Panc1 (cell line): ENCODE measurements around the gene RYK. TPM values are rescaled to one million over a fixed set of nuclear protein-coding genes. Genes with fewer than 3 reads are reported as not detected.
A peak's percentile ranks its signal among the peaks of the same experiment; 100 is the strongest.

ENCODE experiments used
- ATAC-seq: fragments of 200-7000 bp; cut with Tn5 transposase; 2 replicates; pipeline ENCODE4 v1.9.1; 2020; ENCODE audit warnings: mild to moderate bottlenecking, moderate library complexity
- BruUV-seq: library from RNA; stranded (reverse); fragments of 400-500 nt; replicated peaks from 2 replicates; lab custom pipeline; 2021; lab: Mats Ljungman, UMichigan
- CTCF ChIA-PET: fragments of 300-600 bp; sonication (Branson Sonifier 250); formaldehyde crosslinking; loops from one replicate; lab custom pipeline; 2022; ENCODE audit warnings: antibody characterized with exemption; lab: Charles Lee
- POLR2A ChIA-PET: fragments of 300-600 bp; sonication (Branson Sonifier 250); formaldehyde crosslinking; loops from one replicate; lab custom pipeline; 2022; ENCODE audit warnings: antibody characterized with exemption; lab: Charles Lee
- DNase-seq: peaks from one replicate; pipeline ENCODE4 v3.0.0-alpha.2; 2010; ENCODE audit warnings: low read depth, low spot score
- H3K27ac ChIP-seq: 2 replicates; pipeline ENCODE4 v1.5.1; 2011; ENCODE audit warnings: mild to moderate bottlenecking, low read length, inconsistent platforms
- H3K27me3 ChIP-seq: fragments of 200-500 bp; sonication (Bioruptor generic); 2 replicates; pipeline ENCODE4 v1.6.0; 2014; ENCODE audit warnings: low read length, inconsistent platforms; ENCODE audit not compliant: control insufficient read depth, insufficient read depth
- H3K36me3 ChIP-seq: fragments of 200-500 bp; sonication (Bioruptor generic); 2 replicates; pipeline ENCODE4 v1.5.1; 2014; ENCODE audit warnings: inconsistent platforms, mild to moderate bottlenecking, low read length, moderate library complexity; ENCODE audit not compliant: control insufficient read depth, insufficient read depth
- H3K4me1 ChIP-seq: 2 replicates; pipeline ENCODE4 v1.5.1; 2011; ENCODE audit warnings: inconsistent platforms, mild to moderate bottlenecking, low read length, moderate library complexity; ENCODE audit not compliant: control insufficient read depth, insufficient read depth
- H3K4me3 ChIP-seq, 2 experiments: 2 replicates each; pipeline ENCODE4 v1.5.1; 2011 to 2012; ENCODE audit warnings: low read depth in 2 of 2, low read length in 2 of 2, mild to moderate bottlenecking in 2 of 2, inconsistent platforms in 1 of 2, moderate library complexity in 1 of 2
- H3K9me3 ChIP-seq: fragments of 200-500 bp; sonication (Bioruptor generic); 2 replicates; pipeline ENCODE4 v1.5.1; 2014; ENCODE audit warnings: low read depth, mild to moderate bottlenecking, inconsistent platforms, low read length, moderate library complexity; ENCODE audit not compliant: control insufficient read depth, insufficient read depth
- POLR2AphosphoS5 ChIP-seq: IDR thresholded peaks from 2 replicates; pipeline ENCODE4 v1.6.1; 2012; ENCODE audit warnings: mild to moderate bottlenecking, low read depth, low read length, moderate library complexity
- REST ChIP-seq, 2 experiments: IDR thresholded peaks; 2 replicates each; pipeline ENCODE4 v1.6.1; 2011 to 2012; ENCODE audit warnings: low read depth in 2 of 2, control low read depth in 1 of 2, low read length in 1 of 2, mild to moderate bottlenecking in 1 of 2, moderate library complexity in 1 of 2; ENCODE audit not compliant: insufficient read depth in 1 of 2
- SIN3A ChIP-seq: IDR thresholded peaks from 2 replicates; pipeline ENCODE4 v1.6.1; 2012; ENCODE audit warnings: low read depth, mild to moderate bottlenecking, low read length, moderate library complexity, borderline replicate concordance; ENCODE audit not compliant: insufficient read depth
- TCF7L2 ChIP-seq: IDR thresholded peaks from 2 replicates; pipeline ENCODE4 v1.6.1; 2011; ENCODE audit warnings: mild to moderate bottlenecking, low read depth, low read length, inconsistent platforms
- in situ Hi-C: cut with HindIII; loops from 2 replicates; pipeline ENCODE4 v1.10.0; 2016; ENCODE audit warnings: low sequenced_read_pairs, low pct_unique_long_range_greater_than_20kb
- intact Hi-C: fragments of 100-400 bp; cut with micrococcal nuclease; formaldehyde crosslinking; loops from one replicate; pipeline ENCODE4 v1.10.0; 2022; ENCODE audit not compliant: unreplicated experiment
- total RNA-seq: library from RNA; stranded (reverse); gene quantifications from one replicate; pipeline ENCODE4 v1.2.1, GENCODE V29; 2021; ENCODE audit not compliant: unreplicated experiment
- TF ChIP-seq, protein P1 (sequence below): fragments of 450-650 bp; IDR thresholded peaks from 2 replicates; pipeline ENCODE4 v1.5.1; 2017; ENCODE audit warnings: mild to moderate bottlenecking

The RYK gene
- total RNA-seq, 1 experiment from 2014 or later = 82.7 TPM

DNA sequence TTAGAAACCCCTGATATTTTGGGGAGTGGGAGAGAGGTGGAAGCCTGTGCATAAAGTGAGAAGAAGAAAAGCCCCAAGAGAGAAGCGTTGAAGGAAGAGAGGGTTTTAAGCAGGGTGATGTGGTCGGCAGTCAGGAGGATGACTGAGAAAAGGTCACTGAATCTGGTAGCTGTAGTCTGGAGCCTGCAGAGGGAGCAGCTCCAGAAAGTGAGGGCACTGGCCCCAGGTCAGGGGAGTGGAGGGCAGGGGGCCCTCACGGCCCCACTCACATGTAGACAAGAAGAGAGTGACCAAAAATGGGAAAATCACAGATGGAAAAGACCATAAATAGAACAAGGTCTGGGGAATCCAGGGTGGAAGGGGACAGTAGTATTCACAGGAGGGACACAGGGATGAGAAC lies 105.5 kb downstream of the RYK start:
- no peak for DNase-seq
- Histone ChIP-seq H3K4me1 (no peaks in the 10 kb centered on the region), H3K4me3 (no peak overlapping the region), H3K27ac (no peak overlapping the region), H3K27me3 (no peaks in the 10 kb centered on the region), H3K9me3 (no peaks in the 10 kb centered on the region), H3K36me3 (no peaks in the 10 kb centered on the region)
- TF ChIP-seq, protein P1, sequence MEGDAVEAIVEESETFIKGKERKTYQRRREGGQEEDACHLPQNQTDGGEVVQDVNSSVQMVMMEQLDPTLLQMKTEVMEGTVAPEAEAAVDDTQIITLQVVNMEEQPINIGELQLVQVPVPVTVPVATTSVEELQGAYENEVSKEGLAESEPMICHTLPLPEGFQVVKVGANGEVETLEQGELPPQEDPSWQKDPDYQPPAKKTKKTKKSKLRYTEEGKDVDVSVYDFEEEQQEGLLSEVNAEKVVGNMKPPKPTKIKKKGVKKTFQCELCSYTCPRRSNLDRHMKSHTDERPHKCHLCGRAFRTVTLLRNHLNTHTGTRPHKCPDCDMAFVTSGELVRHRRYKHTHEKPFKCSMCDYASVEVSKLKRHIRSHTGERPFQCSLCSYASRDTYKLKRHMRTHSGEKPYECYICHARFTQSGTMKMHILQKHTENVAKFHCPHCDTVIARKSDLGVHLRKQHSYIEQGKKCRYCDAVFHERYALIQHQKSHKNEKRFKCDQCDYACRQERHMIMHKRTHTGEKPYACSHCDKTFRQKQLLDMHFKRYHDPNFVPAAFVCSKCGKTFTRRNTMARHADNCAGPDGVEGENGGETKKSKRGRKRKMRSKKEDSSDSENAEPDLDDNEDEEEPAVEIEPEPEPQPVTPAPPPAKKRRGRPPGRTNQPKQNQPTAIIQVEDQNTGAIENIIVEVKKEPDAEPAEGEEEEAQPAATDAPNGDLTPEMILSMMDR = peak; percentile 51
- TF ChIP-seq REST (IDR thresholded peaks at IDR 0.05; ENCODE audit: insufficient read depth in 1 of 2, low read depth in 2 of 2, low read length in 1 of 2) (no peak), TCF7L2 (no peak), SIN3A (no peak)
- POLR2A ChIA-PET = no interaction called here
- in situ Hi-C loops = no loop called here
- intact Hi-C loops = no loop called here
- ATAC-seq = peak; percentile 49
- CTCF ChIA-PET = interaction anchor here (0.6 kb wide), 1 partner anchor 235 kb away, joined by 3 read pairs; no protein-coding TSS in a partner anchor
- BruUV-seq = no TSS peak

DNA sequence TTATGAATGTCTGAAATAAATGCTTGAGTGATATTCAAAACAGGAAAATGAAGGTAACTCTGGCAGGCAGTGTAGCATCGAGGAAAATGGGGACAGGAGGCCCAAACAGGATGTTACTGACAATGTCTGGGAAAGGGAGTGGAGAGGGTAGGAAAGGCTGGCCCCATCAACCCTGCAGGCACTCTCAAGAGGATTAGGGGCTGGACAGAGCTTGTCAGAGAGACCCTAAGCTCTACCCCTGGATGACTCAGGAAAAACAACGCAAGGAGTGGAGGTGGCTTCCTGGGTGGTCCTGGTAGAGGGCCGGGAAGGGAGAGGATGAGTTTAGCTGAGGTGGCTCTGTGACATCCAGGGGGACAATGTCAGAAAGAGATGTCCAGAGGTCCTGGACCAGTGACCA lies 106.0 kb downstream of the RYK start:
- Histone ChIP-seq H3K27ac (no peak overlapping the region), H3K4me1 (no peaks in the 10 kb centered on the region), H3K36me3 (no peaks in the 10 kb centered on the region), H3K4me3 (no peak overlapping the region), H3K9me3 (no peaks in the 10 kb centered on the region), H3K27me3 (no peaks in the 10 kb centered on the region)
- intact Hi-C loops = no loop called here
- ATAC-seq = no peak
- DNase-seq = no peak
- in situ Hi-C loops = no loop called here
- ChIA-PET CTCF (interaction anchor here (0.6 kb wide), 1 partner anchor 235 kb away, joined by 3 read pairs; no protein-coding TSS in a partner anchor), POLR2A (no interaction called here)
- no TSS peak for BruUV-seq
- TF ChIP-seq, protein P1 = no peak
- TF ChIP-seq TCF7L2 (no peak), POLR2AphosphoS5 (no peak), SIN3A (no peak), REST (IDR thresholded peaks at IDR 0.05; ENCODE audit: insufficient read depth in 1 of 2, low read depth in 2 of 2, low read length in 1 of 2) (no peak)
